IMR-90 (cell line): ENCODE results near the gene MMP25. TPM values are rescaled to one million over a fixed set of nuclear protein-coding genes. Genes with fewer than 3 reads are reported as not detected.

Experiments used
- ATAC-seq: fragments of 200-7000 bp; cut with Tn5 transposase; 2 replicates; pipeline ENCODE4 v1.9.1; 2020; ENCODE audit warnings: low read depth, mild to moderate bottlenecking, moderate library complexity
- BruUV-seq: library from RNA; stranded (reverse); fragments of 400-500 nt; replicated peaks from 2 replicates; lab custom pipeline; 2021; lab: Mats Ljungman, UMichigan
- CTCF ChIA-PET: fragments of 300-600 bp; formaldehyde crosslinking; extraction: SDS; loops from one replicate; lab custom pipeline; 2021; ENCODE audit warnings: antibody characterized with exemption; lab: Yijun Ruan, JAX
- POLR2A ChIA-PET: fragments of 300-600 bp; sonication (Branson Sonifier 250); formaldehyde crosslinking; loops from one replicate; lab custom pipeline; 2022; ENCODE audit warnings: antibody characterized with exemption; ENCODE audit not compliant: unreplicated experiment; lab: Charles Lee
- DNase-seq: peaks from one replicate; pipeline ENCODE4 v3.0.0; 2013
- H2AFZ ChIP-seq: replicated peaks from 2 replicates; pipeline ENCODE3; 2013; ENCODE audit warnings: low read length, mild to moderate bottlenecking; ENCODE audit not compliant: poor library complexity
- H2AK5ac ChIP-seq: 2 replicates; pipeline ENCODE4 v1.6.1; 2013; ENCODE audit warnings: low read depth, low read length, inconsistent platforms
- H2AK9ac ChIP-seq: replicated peaks from 2 replicates; pipeline ENCODE3; 2013; ENCODE audit warnings: mild to moderate bottlenecking, low read depth, low read length, moderate library complexity; ENCODE audit not compliant: poor library complexity
- H2BK120ac ChIP-seq: 2 replicates; pipeline ENCODE4 v1.6.1; 2013; ENCODE audit warnings: low read depth, low read length, inconsistent platforms
- H2BK15ac ChIP-seq: 3 replicates; pipeline ENCODE4 v1.6.1; 2013; ENCODE audit warnings: low read depth, low read length, inconsistent platforms
- H2BK20ac ChIP-seq: 2 replicates; pipeline ENCODE4 v1.6.1; 2013; ENCODE audit warnings: low read depth, mild to moderate bottlenecking, inconsistent platforms, low read length, moderate library complexity
- H2BK5ac ChIP-seq: 2 replicates; pipeline ENCODE4 v1.6.1; 2013; ENCODE audit warnings: mild to moderate bottlenecking, low read depth, low read length, inconsistent platforms; ENCODE audit not compliant: poor library complexity, severe bottlenecking
- H3K14ac ChIP-seq: replicated peaks from 2 replicates; pipeline ENCODE4 v1.6.1; 2013; ENCODE audit warnings: low read depth, low read length, inconsistent platforms
- H3K18ac ChIP-seq: 2 replicates; pipeline ENCODE4 v1.6.1; 2013; ENCODE audit warnings: low read depth, low read length, control low read depth
- H3K23ac ChIP-seq: 2 replicates; pipeline ENCODE4 v1.6.1; 2013; ENCODE audit warnings: low read depth, low read length, inconsistent platforms
- H3K27ac ChIP-seq: 2 replicates; pipeline ENCODE4 v1.5.1; 2013; ENCODE audit warnings: mild to moderate bottlenecking, control low read depth, low read length; ENCODE audit not compliant: insufficient read depth
- H3K27me3 ChIP-seq: 2 replicates; pipeline ENCODE4 v1.6.1; 2013; ENCODE audit warnings: low read length; ENCODE audit not compliant: control insufficient read depth, insufficient read depth
- H3K36me3 ChIP-seq: 2 replicates; pipeline ENCODE4 v1.6.1; 2013; ENCODE audit warnings: low read length, mixed read lengths; ENCODE audit not compliant: control insufficient read depth, insufficient read depth
- H3K4ac ChIP-seq: 2 replicates; pipeline ENCODE4 v1.6.1; 2013; ENCODE audit warnings: low read depth, low read length, inconsistent platforms
- H3K4me1 ChIP-seq: 2 replicates; pipeline ENCODE4 v1.6.1; 2013; ENCODE audit warnings: low read length, mixed read lengths; ENCODE audit not compliant: control insufficient read depth, insufficient read depth
- H3K4me2 ChIP-seq: 2 replicates; pipeline ENCODE4 v1.6.1; 2013; ENCODE audit warnings: low read depth, mild to moderate bottlenecking, control low read depth, low read length, moderate library complexity
- H3K4me3 ChIP-seq: 2 replicates; pipeline ENCODE4 v1.5.1; 2013; ENCODE audit warnings: low read depth, mild to moderate bottlenecking, control low read depth, low read length, moderate library complexity; ENCODE audit not compliant: insufficient read depth
- H3K56ac ChIP-seq: 2 replicates; pipeline ENCODE4 v1.6.1; 2013; ENCODE audit warnings: low read length, inconsistent platforms; ENCODE audit not compliant: insufficient read depth; ENCODE audit errors: extremely low read depth
- H3K79me1 ChIP-seq, 2 experiments: 2 replicates each; pipeline ENCODE4 v1.6.1; 2013; ENCODE audit warnings: low read length in 2 of 2, inconsistent platforms in 1 of 2, low read depth in 1 of 2
- H3K9ac ChIP-seq: 2 replicates; pipeline ENCODE4 v1.6.1; 2013; ENCODE audit warnings: low read depth, low read length, control low read depth
- H3K9me1 ChIP-seq: 2 replicates; pipeline ENCODE4 v1.6.1; 2013; ENCODE audit warnings: low read length, inconsistent platforms; ENCODE audit not compliant: insufficient read depth
- H3K9me3 ChIP-seq: 2 replicates; pipeline ENCODE4 v1.6.1; 2013; ENCODE audit warnings: low read length; ENCODE audit not compliant: control insufficient read depth, insufficient read depth
- H4K20me1 ChIP-seq: 2 replicates; pipeline ENCODE4 v1.6.1; 2013; ENCODE audit warnings: low read length, inconsistent platforms; ENCODE audit not compliant: insufficient read depth
- H4K5ac ChIP-seq: 2 replicates; pipeline ENCODE4 v1.6.1; 2013; ENCODE audit warnings: mild to moderate bottlenecking, low read depth, low read length, control low read depth
- H4K8ac ChIP-seq, 2 experiments: 2 replicates each; pipeline ENCODE4 v1.6.1; 2013; ENCODE audit warnings: low read depth in 2 of 2, low read length in 2 of 2, control low read depth in 1 of 2, inconsistent platforms in 1 of 2
- H4K91ac ChIP-seq: 2 replicates; pipeline ENCODE4 v1.6.1; 2013; ENCODE audit warnings: low read depth, low read length, inconsistent platforms; ENCODE audit not compliant: insufficient read depth
- BHLHE40 ChIP-seq: fragments of 150-350 bp; IDR thresholded peaks from 2 replicates; pipeline ENCODE4 v1.6.1; 2016; ENCODE audit warnings: mild to moderate bottlenecking, low read depth, low read length
- CEBPB ChIP-seq: IDR thresholded peaks from 2 replicates; pipeline ENCODE4 v1.6.1; 2012; ENCODE audit warnings: low read depth, low read length, improper control_type of control experiment
- CHD1 ChIP-seq: IDR thresholded peaks from 2 replicates; pipeline ENCODE4 v1.6.1; 2012; ENCODE audit warnings: low read depth, low read length, improper control_type of control experiment
- CTCF ChIP-seq: conservative IDR thresholded peaks from 2 replicates; pipeline ENCODE4 v1.5.1; 2012; ENCODE audit warnings: mild to moderate bottlenecking, low read depth, low read length, improper control_type of control experiment
- ELK1 ChIP-seq: fragments of 150-350 bp; IDR thresholded peaks from 2 replicates; pipeline ENCODE4 v1.6.1; 2016; ENCODE audit warnings: low read depth, mild to moderate bottlenecking, low read length, moderate library complexity, borderline replicate concordance
- FOS ChIP-seq: fragments of 150-350 bp; IDR thresholded peaks from 2 replicates; pipeline ENCODE4 v1.6.1; 2016; ENCODE audit warnings: low read depth, low read length
- MAFK ChIP-seq: IDR thresholded peaks from 2 replicates; pipeline ENCODE4 v1.6.1; 2012; ENCODE audit warnings: low read depth, low read length, improper control_type of control experiment
- MAZ ChIP-seq: IDR thresholded peaks from 2 replicates; pipeline ENCODE4 v1.6.1; 2012; ENCODE audit warnings: low read depth, mild to moderate bottlenecking, low read length, improper control_type of control experiment, moderate library complexity, borderline replicate concordance
- MXI1 ChIP-seq: IDR thresholded peaks from 2 replicates; pipeline ENCODE4 v1.6.1; 2012; ENCODE audit warnings: low read depth, mild to moderate bottlenecking, low read length, moderate library complexity, borderline replicate concordance
- POLR2A ChIP-seq: IDR thresholded peaks from 2 replicates; pipeline ENCODE4 v1.6.1; 2012; ENCODE audit warnings: mild to moderate bottlenecking, low read depth, low read length
- RAD21 ChIP-seq: IDR thresholded peaks from 2 replicates; pipeline ENCODE4 v1.6.1; 2012; ENCODE audit warnings: low read length, improper control_type of control experiment
- RCOR1 ChIP-seq: IDR thresholded peaks from 2 replicates; pipeline ENCODE4 v1.6.1; 2012; ENCODE audit warnings: mild to moderate bottlenecking, low read length, improper control_type of control experiment; ENCODE audit not compliant: insufficient replicate concordance
- RFX5 ChIP-seq: IDR thresholded peaks from 2 replicates; pipeline ENCODE4 v1.8.0; 2012; ENCODE audit warnings: low read depth, mild to moderate bottlenecking, low read length, moderate library complexity
- SMC3 ChIP-seq: fragments of 150-350 bp; IDR thresholded peaks from 2 replicates; pipeline ENCODE4 v1.6.1; 2016; ENCODE audit warnings: low read depth, mild to moderate bottlenecking, antibody characterized with exemption, low read length, moderate library complexity
- USF2 ChIP-seq: fragments of 150-350 bp; IDR thresholded peaks from 2 replicates; pipeline ENCODE4 v1.6.1; 2017; ENCODE audit warnings: mild to moderate bottlenecking, antibody characterized with exemption, low read length, low read depth
- WGBS, 2 experiments: methylation state at CpG; one replicate each; pipeline versions ENCODE4 v1.1.5 to v1.1.7; 2013; ENCODE audit warnings: missing lambda C conversion rate in 2 of 2; ENCODE audit not compliant: insufficient read length in 1 of 2; ENCODE audit errors: extremely low coverage in 2 of 2; 5-methylcytosine and 5-hydroxymethylcytosine counted together
- dilution Hi-C: fragments of 300-500 bp; cut with HindIII; formaldehyde crosslinking; loops from one replicate; pipeline ENCODE4 v1.14.3; 2018; ENCODE audit warnings: low sequenced_read_pairs; ENCODE audit not compliant: unreplicated experiment
- in situ Hi-C: fragments of 300-500 bp; cut with MboI; formaldehyde crosslinking; loops from 3 replicates; pipeline ENCODE4 v1.14.3; 2019; ENCODE audit warnings: low sequenced_read_pairs, inconsistent platforms, mixed read lengths
- intact Hi-C: fragments of 100-400 bp; cut with micrococcal nuclease; formaldehyde crosslinking; loops from 2 replicates; pipeline ENCODE4 v1.10.0; 2022
- polyA plus RNA-seq, 3 experiments: library from polyadenylated mRNA; depleted of rRNA; stranded (reverse); fragments of >200 nt; gene quantifications; 2 replicates each; pipeline ENCODE4 v1.2.3, GENCODE V29; 2012; ENCODE audit warnings: low replicate concordance in 1 of 3
- total RNA-seq: library from RNA; depleted of rRNA; stranded (reverse); fragments of >200 nt; gene quantifications from 2 replicates; pipeline ENCODE4 v1.2.3, GENCODE V29; 2012

MMP25 gene
- total and polyA plus RNA-seq, 2 of the 4 experiments (the other 2 are of a cell fraction), result 0.07 TPM; not detected in 1

- no peak overlapping the region for H4K5ac ChIP-seq
- CTCF ChIA-PET, result no interaction called here
- BruUV-seq, result no TSS peak
- no peak overlapping the region for H4K8ac ChIP-seq
- H3K9me3 ChIP-seq, result no peaks in the 10 kb centered on the region
- no peak overlapping the region for H3K4ac ChIP-seq
- POLR2A ChIA-PET, result no interaction called here
- H2AK5ac ChIP-seq, result no peak overlapping the region
- no peak overlapping the region for H2BK20ac ChIP-seq
- H3K9me1 ChIP-seq, result peaks cover 10% of the 10 kb centered on the region
- no peak overlapping the region for H2AFZ ChIP-seq
- H4K20me1 ChIP-seq, result no peaks in the 10 kb centered on the region; the same call in 1 of the 2 replicates
- H3K36me3 ChIP-seq, result no peaks in the 10 kb centered on the region
- H3K27ac ChIP-seq, result no peak overlapping the region
- no peak overlapping the region for H3K4me3 ChIP-seq
- no peak overlapping the region for H4K91ac ChIP-seq
- H3K23ac ChIP-seq, result no peak overlapping the region
- H2AK9ac ChIP-seq, result no peak overlapping the region
- no peak overlapping the region for H3K9ac ChIP-seq
- H3K4me1 ChIP-seq, result peaks cover 5% of the 10 kb centered on the region
- no peak overlapping the region for H2BK5ac ChIP-seq
- 78% methylated on average over 11 of the region's 17 CpGs; no CpG with 5 or more reads in 1 of the 2 experiments for WGBS, 2 experiments
- peaks cover 3% of the 10 kb centered on the region; the same call in 1 of the 2 replicates for H3K27me3 ChIP-seq
- H2BK120ac ChIP-seq, result no peak overlapping the region
- no peak overlapping the region for H2BK15ac ChIP-seq
- ATAC-seq (no peak), DNase-seq (no peak)
- dilution Hi-C loops, result no loop called here
- intact Hi-C loops, result no loop called here
- in situ Hi-C loops, result no loop called here
- no peak overlapping the region for H3K14ac ChIP-seq
- H3K79me1 ChIP-seq, result peaks cover 0 to 16% of the 10 kb centered on the region in 2 experiments; a peak in 1 of 4 replicates
- no peak overlapping the region for H3K56ac ChIP-seq
- no peak overlapping the region for H3K4me2 ChIP-seq
- H3K18ac ChIP-seq, result no peak overlapping the region
- TF ChIP-seq CEBPB (no peak), POLR2A (no peak), CTCF (no peak), MAFK (no peak), MXI1 (no peak), BHLHE40 (no peak), MAZ (no peak), ELK1 (no peak), CHD1 (no peak), RAD21 (no peak), RFX5 (no peak), RCOR1 (no peak), FOS (no peak), SMC3 (no peak), USF2 (no peak)
Measured at GRCh38 chr16:3054965-3055733, 8.8 kb downstream of the MMP25 start.
